ENCODE data around the gene TLR3. TPM values are rescaled to one million over a fixed set of nuclear protein-coding genes. Genes with fewer than 3 reads are reported as not detected.

Gene TLR3
- total and polyA plus RNA-seq, 2 donors (not counting 3 experiments of a cell fraction or from before 2014, with no cell fraction given), result 1.6 to 5.2 TPM

- Histone ChIP-seq H3K9me1 (replicated peaks; ENCODE audit: control insufficient read depth, extremely low read depth, insufficient read depth, low read length) (no peaks in the 10 kb centered on the region), H3K4me2 (ENCODE audit: insufficient read depth, low read length) (no peak overlapping the region), H3K79me2 (ENCODE audit: control insufficient read depth, insufficient read depth, low read length) (no peaks in the 10 kb centered on the region), H4K20me1 (replicated peaks; ENCODE audit: control insufficient read depth, extremely low read depth, insufficient read depth, low read length) (no peaks in the 10 kb centered on the region), H3K9ac (replicated peaks; ENCODE audit: extremely low read depth, insufficient read depth, low read length) (no peak overlapping the region), H3K36me3 (ENCODE audit: control insufficient read depth in 2 of 2, extremely low read depth in 1 of 2, insufficient read depth in 2 of 2, low read length in 2 of 2) (no peaks in the 10 kb centered on the region), H3K4me1 (ENCODE audit: control insufficient read depth, extremely low read depth, insufficient read depth, low read length) (no peaks in the 10 kb centered on the region), H3K9me3 (replicated peaks; ENCODE audit: control insufficient read depth, insufficient read depth, low read length) (no peaks in the 10 kb centered on the region), H3K27me3 (ENCODE audit: control insufficient read depth in 2 of 2, insufficient read depth in 2 of 2, low read length in 2 of 2) (peaks cover 0 to 2% of the 10 kb centered on the region in 2 experiments), H3K4me3 (replicated peaks in 1 of 3; ENCODE audit: insufficient read depth in 1 of 3, low read depth in 1 of 3, low read length in 3 of 3) (no peak overlapping the region), H3K27ac (ENCODE audit: insufficient read depth, low read depth, low read length) (no peak overlapping the region), H2AFZ (ENCODE audit: low read depth, low read length) (no peak overlapping the region)
- FAIRE-seq, result no peak
- DNase-seq (ENCODE audit: low read depth, low spot score), result no peak
- TF ChIP-seq EZH2 (IDR thresholded peaks at IDR 0.05; ENCODE audit: borderline replicate concordance, low read depth, low read length, severe bottlenecking) (no peak), POLR2AphosphoS5 (IDR thresholded peaks at IDR 0.05; ENCODE audit: insufficient read depth, low read depth, low read length) (no peak)
- TF ChIP-seq, protein P1, sequence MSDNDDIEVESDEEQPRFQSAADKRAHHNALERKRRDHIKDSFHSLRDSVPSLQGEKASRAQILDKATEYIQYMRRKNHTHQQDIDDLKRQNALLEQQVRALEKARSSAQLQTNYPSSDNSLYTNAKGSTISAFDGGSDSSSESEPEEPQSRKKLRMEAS (IDR thresholded peaks at IDR 0.05; ENCODE audit: insufficient read depth, insufficient read length), result no peak
- ChIA-PET CTCF (interaction anchor here (1.0 to 1.9 kb wide), 2 partner anchors 11 to 24 kb away, joined by 3 to 5 read pairs; no protein-coding TSS in a partner anchor), POLR2A (no interaction called here)
- dilution Hi-C loops (cut with MboI; ENCODE audit: extremely low pct_ligation_motif_present, low sequenced_read_pairs) (no loop called here), intact Hi-C loops (cut with micrococcal nuclease) (no loop called here)
- BruUV-seq (replicated peaks), result no TSS peak
Measured at GRCh38 chr4:186061921-186062320, 7.0 kb upstream of the TLR3 start.

- intact Hi-C loops (cut with micrococcal nuclease), result loop anchor here (1.0 kb wide), 3 partner anchors 69 to 519 kb away; no protein-coding TSS in a partner anchor
- peak; percentile 68 for DNase-seq (ENCODE audit: low read depth, low spot score)
Measured at GRCh38 chr4:186067757-186068385, 1.1 kb upstream of the TLR3 start.

More at GRCh38 chr4:186067757-186068385, 1.1 kb upstream of the TLR3 start:
- Histone ChIP-seq H3K9ac (replicated peaks; ENCODE audit: extremely low read depth, insufficient read depth, low read length) (no peak overlapping the region), H3K4me3 (replicated peaks in 1 of 3; ENCODE audit: insufficient read depth in 1 of 3, low read depth in 1 of 3, low read length in 3 of 3) (peak overlapping the region in 1 of 3 experiments; percentile 94), H3K9me1 (replicated peaks; ENCODE audit: control insufficient read depth, extremely low read depth, insufficient read depth, low read length) (no peaks in the 10 kb centered on the region), H2AFZ (ENCODE audit: low read depth, low read length) (peak overlapping the region; percentile 86), H3K9me3 (replicated peaks; ENCODE audit: control insufficient read depth, insufficient read depth, low read length) (no peaks in the 10 kb centered on the region), H3K36me3 (ENCODE audit: control insufficient read depth in 2 of 2, extremely low read depth in 1 of 2, insufficient read depth in 2 of 2, low read length in 2 of 2) (no peaks in the 10 kb centered on the region), H3K4me1 (ENCODE audit: control insufficient read depth, extremely low read depth, insufficient read depth, low read length) (peaks cover 8% of the 10 kb centered on the region), H3K4me2 (ENCODE audit: insufficient read depth, low read length) (peak overlapping the region; percentile 98), H3K79me2 (ENCODE audit: control insufficient read depth, insufficient read depth, low read length) (no peaks in the 10 kb centered on the region), H3K27me3 (ENCODE audit: control insufficient read depth in 2 of 2, insufficient read depth in 2 of 2, low read length in 2 of 2) (peaks cover 0 to 2% of the 10 kb centered on the region in 2 experiments), H3K27ac (ENCODE audit: insufficient read depth, low read depth, low read length) (no peak overlapping the region), H4K20me1 (replicated peaks; ENCODE audit: control insufficient read depth, extremely low read depth, insufficient read depth, low read length) (no peaks in the 10 kb centered on the region)
- ChIA-PET POLR2A (no interaction called here), CTCF (interaction anchor here (0.7 to 3.6 kb wide), 15 partner anchors 10 to 1063 kb away, joined by 3 to 65 read pairs (median 4); no protein-coding TSS in a partner anchor)
- dilution Hi-C loops (cut with MboI; ENCODE audit: extremely low pct_ligation_motif_present, low sequenced_read_pairs), result no loop called here
- TF ChIP-seq MYC (IDR thresholded peaks at IDR 0.05; ENCODE audit: low read depth, low read length), result no peak
- no peak for TF ChIP-seq GATA2 (IDR thresholded peaks at IDR 0.05; ENCODE audit: insufficient read depth, insufficient read length, low read depth, low read length)
- TF ChIP-seq CTCF (IDR thresholded peaks at IDR 0.05; ENCODE audit: extremely low read depth in 1 of 2, insufficient read depth in 1 of 2, low read depth in 1 of 2, low read length in 2 of 2), result peak; percentile 52 to 65
- BruUV-seq (replicated peaks), result no TSS peak
- peak; percentile 95 for FAIRE-seq
